NCI-H2171 treated with DMSO at 0.1 percent for 48 hours (cell line): ENCODE measurements around the gene SETD3.

Experiments used
- DNase-seq: peaks from one replicate; lab custom pipeline; 2025; lab: John Stamatoyannopoulos, UW

SETD3 gene

DNA sequence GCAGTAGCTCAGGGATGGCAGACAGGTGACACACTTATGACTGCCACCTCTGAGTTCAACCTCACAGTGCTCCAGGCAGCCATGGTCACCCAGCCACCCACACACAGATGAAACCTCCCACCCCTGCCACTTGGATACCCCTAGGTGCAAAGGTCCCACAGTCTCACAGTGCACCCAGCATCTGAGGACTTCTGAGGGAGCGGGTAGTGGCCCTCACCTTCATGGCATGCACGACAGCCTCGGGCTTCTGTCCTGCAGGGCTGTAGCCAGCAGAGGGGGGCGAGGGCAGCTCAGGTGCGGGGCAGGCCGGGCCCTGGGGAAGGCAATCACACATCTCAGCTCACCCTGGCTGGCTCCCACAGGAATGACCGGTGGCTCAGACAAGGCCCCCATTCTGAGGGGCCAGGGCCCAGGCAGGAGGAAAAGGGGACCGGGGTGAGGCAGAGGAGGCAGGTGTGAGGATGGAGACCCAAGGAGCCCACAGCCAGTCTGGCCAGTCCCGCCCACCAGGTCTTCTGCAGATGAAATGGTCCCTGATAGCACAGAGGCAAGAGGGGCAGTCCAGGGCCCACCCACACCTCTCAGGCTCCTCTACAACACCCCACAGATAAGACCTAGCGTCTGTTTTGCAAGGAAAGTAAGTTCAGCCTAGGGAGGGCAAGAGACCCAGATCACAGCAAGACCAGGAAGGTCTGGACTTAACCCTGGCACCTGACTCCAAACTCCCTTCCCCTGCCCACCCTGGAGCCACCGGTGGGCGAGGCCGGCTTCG, 36.4 kb upstream of the SETD3 start:
- DNase-seq, result no peak

DNA sequence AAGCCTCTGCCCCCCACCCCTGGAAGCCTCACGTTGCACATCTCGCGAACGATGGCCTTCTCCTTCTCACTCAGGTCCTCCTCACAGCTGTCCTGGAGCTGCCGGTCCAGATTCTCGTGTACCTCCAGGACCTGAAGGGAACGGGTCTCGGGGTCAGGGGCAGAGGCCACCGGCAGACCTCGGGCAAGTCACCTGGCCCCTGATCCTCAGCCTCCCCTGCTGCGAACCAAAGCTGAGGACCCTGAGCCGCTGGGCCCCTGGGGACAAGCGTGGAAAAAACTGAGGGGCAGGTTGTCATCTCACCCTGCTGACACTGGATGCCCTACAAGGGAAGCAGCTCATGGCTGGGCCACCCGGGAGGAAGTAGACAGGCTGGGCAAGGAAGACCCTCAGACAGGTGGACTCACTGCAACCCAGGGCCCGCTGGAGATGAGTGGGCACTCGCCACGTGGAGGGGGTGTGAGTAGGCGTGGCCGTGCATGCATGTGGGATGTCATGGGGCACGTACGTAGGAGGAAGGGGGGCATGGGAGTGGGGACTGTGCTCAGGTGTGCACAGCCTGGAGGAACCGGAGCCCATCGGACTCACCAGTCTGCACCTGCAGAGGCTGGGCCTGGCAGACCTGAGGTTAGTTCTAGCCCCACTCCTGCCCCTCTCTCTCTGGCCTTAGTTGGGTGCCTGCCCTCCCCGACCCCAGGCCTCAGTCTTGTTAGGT, 35.7 kb upstream of the SETD3 start:
- no peak for DNase-seq

DNA sequence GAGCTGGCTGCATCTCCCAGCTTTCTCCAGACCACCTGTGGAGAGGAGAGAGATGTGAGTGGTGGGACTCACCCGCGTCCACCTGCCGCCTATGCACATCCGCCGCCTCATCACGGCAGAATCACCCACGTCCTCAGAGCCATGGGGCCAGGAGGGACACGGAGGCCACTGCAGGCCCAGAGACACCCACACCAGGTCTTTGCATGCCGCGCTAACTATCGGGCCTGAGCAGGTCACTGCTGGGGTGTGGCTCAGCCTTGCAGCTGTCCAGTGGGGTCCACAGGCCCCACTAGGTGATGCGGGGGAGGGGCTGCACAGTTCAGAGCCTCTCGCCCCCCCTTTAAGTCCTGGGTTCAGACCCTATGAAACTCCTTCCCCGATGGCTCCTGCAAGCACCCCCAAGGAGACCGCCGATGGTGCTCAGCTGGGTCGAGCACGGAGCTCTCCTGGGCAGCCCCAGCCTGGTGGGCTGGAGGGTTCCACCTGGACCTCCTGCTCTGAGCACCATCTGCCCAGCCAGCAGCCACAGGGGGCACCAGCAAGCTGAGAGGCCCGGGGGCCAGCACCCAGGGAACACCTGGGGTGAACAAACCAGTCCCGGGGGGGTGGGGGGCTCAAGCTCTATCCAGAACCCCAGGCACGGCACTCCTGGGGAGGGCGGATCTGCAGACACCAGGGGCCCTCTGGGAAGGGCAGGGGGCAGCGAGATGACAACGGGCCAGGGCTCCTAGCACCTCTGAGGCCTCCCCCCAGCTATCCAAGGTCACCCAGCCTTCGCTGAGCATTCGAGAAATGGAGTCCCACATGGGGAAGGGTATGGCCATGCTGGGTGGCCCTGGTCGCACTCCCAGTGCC, 34.9 kb upstream of the SETD3 start:
- no peak for DNase-seq

DNA sequence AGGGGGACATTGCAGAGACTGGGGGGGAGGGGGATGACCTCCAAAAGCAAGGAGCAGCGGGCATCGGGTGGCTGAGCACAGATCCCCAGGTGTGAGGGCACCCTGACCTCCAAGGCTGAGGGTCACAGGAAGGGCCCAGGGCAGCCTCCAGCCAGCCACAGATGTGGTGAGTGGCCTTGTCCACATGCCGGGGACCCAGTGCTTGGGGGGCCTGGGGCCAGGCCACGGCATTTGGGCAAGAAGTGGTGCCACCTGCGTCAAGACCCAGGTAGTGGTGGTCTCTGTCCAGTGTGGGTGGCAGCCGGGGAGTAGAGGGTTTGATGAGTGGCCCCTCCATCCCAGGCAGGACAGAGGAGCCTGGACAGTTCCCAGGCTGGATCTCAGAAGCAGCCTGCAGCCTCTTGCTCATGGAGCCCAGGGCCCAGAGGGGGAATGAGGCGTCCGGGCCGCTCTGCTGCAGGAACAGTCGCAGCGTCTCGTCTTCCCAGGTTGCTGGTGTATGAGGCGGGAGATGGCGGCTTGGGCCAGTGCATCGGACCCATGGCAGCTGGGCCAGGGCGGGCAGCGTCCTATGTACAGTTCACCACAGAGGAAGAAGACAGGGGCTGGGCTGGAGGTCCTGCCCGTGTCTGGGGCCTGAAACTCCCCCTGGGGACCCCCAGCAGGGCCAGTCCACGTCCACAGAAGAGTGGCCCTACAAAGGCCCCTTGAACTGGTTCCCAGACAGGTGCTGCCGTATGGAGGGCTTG, 34.1 kb upstream of the SETD3 start:
- no peak for DNase-seq

DNA sequence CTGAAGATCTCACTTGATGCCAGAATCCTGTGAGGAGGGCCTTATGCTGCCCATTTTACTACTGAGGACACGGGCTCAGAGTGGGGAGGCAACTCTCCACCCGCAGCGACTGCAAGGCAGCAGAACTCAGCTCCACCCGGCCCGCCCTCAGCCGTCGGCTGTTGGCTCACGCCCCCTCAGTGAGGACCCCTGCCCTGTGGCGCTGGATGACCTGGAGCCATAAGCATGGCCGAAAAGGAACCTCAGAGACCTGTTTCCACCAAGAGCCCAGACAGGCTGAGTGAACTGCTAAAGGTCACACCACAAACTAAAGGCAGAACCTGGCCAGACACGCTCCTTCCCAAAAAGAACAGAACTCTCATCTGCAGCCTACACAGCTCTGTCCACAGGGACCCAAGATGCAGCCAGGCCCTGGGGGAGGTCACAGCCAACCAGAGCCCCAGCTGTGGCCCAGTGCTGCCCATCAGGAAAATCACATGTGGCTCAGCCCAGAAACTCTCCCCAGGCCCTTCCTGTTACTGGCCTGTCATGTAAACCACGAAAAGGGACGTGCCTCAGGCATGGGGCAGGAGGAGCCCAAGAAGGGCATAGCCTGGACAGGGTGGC, 33.4 kb upstream of the SETD3 start:
- DNase-seq, result no peak

DNA sequence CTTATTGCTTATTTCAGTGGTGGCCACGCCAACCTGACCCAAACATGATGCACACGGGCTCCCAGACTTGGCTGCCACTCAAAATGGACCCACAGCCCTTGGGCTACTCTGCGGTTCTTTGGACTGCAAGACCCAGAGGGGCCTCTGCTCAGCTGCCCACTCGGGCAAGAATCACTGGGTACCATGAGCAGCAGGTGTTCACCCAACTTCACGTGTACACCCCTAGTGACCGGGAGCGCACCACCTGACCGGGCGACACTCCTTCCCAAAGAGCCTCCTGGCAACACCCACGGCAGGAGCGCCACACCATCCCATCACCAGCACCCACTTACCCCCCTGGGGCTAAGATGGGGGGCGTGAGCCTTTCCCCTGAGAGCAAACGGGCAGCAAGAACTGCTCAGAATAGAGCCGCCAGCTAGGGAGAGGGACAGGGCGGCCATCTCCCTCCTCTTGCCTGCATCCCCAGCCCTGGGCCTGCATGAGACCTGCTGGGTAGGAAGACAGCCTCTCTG, 32.6 kb upstream of the SETD3 start:
- DNase-seq, result no peak

DNA sequence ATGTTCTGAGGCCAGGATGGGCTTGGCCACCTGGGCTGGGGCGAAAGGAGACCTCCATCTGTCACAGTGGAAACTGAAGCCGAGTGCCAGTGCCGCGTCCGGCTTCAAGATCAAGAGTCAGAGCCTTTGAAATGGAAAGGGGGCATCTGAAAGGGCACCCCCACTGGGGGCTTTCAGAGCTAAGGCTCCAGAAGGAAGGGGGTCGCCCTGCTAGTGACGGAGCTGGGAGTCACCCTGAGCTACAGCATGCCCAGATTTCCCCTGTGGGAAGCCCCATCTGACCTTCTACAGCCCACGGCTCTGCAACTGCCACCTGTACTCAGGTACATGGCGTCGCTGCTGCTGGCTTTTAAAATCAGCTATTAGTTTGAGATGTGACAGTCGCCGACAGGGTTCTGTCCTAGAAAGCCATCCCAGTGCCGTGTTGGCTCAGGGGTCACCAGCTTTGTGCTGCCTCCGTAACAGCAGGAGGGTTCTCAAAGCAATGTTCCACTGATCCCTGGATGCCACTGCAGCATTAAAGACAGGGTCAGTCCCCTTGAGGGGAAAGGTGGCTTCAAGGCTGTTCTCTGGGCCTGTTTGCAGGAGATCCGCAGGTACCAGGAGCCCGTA, 32.0 kb upstream of the SETD3 start:
- no peak for DNase-seq

DNA sequence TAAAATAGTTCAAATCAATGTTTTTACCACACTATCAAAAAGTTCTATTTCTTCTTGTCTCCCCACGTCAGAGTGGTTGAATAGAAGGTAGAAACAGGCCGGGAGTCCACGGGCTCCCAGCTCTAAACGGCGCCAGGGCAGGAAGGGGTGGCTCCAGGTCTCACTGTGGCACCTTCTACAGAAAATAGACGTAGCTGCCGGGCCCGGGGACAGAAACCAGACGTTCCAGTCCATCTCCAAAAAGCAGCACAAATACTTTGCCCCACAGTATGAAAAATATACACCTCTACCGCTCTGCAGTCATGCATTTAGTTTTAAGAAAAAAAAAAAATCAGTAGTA, 31.4 kb upstream of the SETD3 start:
- no peak for DNase-seq

DNA sequence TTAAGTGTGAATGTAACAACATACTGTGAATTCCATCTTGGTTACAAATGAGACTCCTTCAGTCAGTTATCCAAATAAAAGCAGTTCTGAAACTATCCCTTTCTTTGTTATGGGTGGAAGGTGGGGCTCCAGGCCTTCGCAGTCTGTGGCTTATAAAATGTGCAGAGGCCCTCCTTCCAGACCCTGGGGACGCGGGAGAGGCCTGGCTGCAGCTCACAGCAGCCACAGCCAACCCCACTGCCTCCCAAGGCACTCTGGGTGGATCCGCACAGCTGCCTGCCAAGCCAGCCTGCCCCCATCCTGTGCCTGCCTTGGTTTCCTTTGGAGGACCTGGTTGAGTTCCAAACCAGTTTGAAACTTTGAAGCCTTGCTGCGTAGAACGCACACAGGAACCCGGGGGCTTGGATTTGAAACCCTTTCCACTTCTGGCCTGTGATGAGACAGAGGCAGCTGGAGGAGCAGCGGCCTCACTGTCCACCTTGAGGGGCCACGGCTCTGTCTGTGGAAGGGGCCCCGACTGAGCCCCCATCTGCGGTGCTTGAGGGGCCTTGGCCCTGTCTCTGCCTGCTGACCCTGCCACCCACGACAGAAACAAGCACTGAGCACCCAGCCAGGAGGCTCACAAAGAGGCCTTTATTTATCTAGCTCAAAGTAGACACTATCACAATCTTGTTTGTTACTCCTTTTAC, 30.9 kb upstream of the SETD3 start:
- no peak for DNase-seq

DNA sequence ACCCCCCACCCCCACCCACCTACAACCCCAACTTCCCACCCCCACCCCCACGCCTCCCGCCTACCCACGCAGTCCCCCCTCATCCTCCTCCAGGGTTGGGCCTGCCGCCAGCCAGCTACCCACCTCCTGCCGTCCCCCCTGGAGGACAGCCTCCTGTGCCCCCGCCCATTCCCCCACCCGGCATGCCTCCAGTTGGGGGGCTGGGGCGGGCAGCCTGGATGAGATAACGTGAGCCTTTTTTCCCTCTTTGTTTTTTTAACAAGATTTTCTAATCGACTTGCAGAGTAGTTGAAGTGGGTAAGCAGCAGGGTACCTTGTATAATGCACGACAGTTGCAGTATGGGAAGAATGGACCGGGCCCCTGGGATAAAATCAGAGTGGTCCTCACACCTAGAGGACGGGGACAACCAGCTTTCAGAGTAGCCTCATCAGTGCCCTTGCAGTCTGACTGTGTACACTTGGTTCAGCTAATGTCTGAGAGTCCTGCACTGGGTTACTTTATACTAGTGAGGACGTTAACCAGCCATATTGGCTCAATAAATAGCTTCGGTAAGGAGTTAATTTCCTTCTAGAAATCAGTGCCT, 30.0 kb upstream of the SETD3 start:
- no peak for DNase-seq

DNA sequence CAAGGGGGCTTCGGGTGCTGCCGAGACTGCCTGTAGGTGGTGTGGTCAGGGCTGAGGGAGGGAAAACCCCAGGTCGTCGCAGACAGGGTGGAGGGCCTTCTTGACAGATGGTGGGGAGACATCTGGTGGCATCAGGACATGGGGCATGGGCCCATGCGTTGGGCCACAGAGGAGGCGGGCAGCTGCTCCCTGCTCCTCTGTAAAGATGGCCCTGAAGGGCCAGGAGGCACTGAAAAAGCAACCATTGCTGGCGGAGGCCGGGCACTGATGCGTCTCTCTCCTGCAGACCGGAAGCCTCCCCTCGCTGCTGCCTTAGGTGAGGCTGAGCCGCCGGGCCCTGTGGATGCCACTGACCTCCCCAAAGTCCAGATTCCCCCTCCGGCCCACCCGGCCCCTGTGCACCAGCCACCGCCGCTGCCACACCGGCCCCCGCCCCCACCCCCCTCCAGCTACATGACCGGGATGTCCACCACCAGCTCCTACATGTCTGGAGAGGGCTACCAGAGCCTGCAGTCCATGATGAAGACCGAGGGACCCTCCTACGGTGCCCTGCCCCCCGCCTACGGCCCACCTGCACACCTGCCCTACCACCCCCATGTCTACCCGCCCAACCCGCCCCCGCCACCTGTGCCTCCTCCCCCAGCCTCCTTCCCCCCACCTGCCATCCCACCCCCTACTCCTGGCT, 29.4 kb upstream of the SETD3 start:
- no peak for DNase-seq

DNA sequence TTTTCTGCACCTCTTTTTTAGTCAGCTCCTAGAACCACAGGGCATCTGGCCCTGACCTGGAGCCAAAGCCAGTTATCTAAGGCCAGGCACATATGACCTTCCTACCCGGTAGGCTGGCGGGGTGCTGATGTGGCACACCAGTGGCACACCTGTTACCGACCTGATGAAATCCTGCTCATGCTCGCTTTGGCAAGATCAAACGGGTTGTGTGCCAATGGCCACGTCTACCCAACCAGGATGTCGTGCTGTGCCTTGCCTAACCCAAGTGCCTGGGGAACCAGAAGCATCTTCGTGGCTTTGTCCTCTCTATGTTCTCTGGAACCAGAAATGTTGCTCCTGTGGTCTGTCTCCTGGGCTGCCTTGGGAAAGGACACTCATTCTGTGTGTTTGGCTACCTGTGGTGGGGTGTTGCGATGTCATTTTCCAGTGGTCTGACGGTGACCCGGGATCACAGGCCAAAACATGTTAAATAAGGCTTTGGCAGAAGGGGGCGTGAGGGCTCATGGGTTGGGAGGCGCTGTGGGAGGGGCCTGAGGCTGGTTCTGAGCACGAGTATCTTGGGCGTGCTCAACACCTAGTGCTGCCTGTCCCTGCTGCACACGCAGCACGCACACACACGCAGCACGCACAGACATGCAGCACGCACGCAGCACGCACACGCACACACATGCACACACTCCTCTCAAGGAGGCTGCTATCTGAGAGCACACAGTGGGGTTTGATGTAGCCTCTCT, 28.4 kb upstream of the SETD3 start:
- DNase-seq, result no peak

DNA sequence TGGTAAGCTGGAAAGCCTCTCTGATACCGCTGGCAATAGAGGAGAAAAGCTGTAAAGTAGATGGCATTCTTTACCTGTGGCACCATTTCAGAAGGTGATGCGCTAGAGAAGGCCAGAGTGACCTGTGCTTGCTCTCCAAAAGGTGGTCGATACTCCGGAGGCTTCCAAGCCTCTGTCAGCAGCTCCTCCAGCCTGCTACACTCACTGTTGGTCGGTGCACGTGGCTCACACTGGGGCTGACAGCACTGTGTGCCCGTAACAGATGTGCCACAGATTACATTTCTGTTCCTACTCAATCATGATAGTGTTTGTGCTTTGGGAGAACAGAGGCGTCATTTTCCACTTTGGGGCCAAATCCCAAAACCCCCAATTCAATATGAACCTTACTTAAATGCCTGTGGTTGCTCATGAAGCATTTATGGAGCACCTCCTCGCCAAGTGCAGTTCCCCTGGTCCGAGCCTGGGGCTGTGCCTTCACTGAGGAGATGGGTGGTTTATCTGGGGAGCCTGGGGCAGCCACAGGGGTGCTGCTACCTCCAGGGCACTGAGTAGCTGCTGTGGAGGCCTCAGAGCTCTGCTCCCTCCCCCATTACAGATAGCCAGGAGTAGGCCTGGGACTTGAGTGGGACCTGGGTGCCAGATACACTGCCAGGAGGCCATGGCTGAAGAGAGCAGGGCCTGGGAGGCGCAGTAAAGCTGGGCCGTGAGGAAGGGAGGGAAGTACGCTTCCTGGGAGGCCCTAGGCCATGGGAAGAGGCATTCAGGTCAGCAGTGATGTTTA, 27.4 kb upstream of the SETD3 start:
- DNase-seq, result no peak

DNA sequence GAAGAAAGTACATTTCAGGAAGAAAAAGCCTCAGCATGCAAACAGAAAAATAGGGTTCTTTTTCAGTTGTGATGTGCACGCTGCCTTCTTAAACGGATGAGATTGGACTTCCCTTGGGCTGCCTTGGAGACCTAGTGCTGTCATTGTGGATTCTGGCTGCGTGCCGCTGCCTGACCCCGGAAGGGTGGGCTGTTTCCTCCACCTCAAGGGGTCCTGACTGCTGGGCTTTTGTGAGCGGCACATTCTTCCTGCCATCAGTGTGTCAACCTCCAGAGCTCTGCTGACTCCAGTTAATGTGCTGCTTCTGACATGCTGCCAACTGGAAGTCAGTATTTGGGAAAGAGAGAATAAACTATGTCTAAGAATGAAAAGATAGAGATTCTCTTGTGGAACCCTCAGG, 25.6 kb upstream of the SETD3 start:
- no peak for DNase-seq

DNA sequence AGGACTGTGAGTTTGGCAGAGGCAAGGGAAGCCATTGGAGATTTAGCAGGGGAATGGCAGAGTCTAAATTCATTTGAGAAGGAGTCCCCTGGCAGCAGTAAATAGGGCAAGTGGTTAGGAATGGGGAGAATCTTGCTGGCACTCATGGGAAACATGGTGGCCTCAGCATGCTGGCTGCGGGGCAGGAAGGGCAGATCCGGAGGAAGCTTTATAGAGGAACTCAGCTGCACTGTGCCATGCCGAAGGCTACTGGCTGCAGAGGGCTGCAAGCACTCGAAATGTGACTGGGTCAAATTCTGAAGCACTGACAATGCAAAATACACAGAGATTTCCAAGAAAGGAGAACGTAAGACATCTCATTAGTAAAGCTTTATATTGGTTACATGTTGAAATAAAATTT, 24.4 kb upstream of the SETD3 start:
- DNase-seq, result no peak

DNA sequence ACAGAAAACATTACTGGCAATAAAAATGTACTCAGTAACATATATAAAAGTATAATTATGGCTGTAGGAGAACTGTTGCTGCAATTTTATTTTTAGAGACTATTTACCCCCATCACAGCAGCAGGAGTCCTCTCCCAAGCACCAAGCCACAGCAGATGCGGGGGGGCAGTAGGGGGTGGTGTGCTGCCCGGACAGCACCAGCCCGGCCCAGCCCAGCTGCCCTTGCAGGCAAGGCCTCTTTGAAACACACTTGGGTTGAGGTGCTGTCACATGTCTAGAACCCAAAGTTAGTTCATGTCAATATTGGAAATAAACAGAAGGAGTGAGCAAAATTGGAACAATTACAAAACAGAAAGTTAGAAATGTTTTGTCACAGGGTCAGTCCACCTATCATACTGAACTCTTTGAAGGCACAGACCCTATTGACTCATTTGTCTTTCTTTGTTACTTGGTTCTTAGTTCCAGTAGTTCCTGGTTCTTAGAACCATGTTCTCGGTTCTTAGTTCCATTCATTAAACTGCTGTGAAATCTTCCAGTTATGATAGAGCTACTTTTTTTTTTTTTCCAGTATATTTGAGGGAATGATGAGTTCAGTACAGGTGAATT, 23.3 kb upstream of the SETD3 start:
- DNase-seq, result no peak

DNA sequence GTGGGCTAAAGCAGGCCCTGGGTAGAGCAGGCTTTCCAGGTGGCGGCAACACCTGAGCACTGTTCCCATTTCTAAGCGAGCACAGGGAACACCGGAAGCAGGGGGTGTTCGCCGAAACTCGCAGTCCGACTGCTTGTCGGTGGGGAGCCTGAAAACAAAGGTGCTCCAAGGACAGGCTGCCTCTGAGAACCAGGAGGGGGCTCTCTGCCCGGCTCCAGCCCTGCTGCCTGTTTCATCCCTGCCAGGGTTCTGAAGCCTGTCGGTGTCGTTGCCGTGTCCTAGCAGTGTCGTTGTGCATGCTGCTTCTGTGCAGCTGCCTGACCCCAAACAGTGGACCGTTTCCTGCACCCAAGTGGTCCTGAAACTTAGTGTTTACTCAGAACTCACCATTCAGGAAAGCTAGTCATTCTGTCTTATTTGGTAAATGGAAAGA, 22.3 kb upstream of the SETD3 start:
- no peak for DNase-seq

DNA sequence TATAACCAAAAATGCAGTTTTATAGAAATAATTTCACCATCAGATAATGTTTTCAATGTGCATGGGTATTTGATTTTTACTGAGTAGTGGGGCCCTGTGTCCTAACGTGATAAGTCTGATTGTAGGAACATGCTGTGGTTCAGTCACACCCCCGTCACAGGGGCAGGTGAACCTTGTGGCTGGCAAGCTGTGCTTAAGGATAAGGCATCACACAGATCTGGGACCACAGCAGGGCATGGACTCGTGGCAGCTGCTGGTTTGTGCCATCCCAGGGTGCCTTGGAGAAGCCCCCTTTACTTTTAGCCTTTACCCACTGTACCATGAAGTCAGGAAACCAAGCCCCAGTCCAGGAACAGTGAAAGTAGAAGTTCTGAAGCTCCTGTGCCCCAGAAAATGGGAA, 17.2 kb upstream of the SETD3 start:
- DNase-seq, result no peak
